ENCODE measurements around the gene PTPRN2. TPM values are rescaled to one million over a fixed set of nuclear protein-coding genes. Genes with fewer than 3 reads are reported as not detected.

Gene PTPRN2
- total and polyA plus RNA-seq, 9 of the 15 experiments (the other 6 are each of a cell fraction or from before 2014, with no cell fraction given): not detected

- TF ChIP-seq CHD7 (IDR thresholded peaks at IDR 0.05; ENCODE audit: low read depth, low read length) (no peak), E2F3 (CRISPR knock-in tag; IDR thresholded peaks at IDR 0.05) (no peak), TBP (optimal IDR thresholded peaks at IDR 0.05; ENCODE audit: low read depth, low read length) (no peak), GABPA (tag; conservative IDR thresholded peaks at IDR 0.05; ENCODE audit: low read depth) (no peak), ELK3 (CRISPR knock-in tag; IDR thresholded peaks at IDR 0.05) (no peak), STAT5A (IDR thresholded peaks at IDR 0.05; ENCODE audit: borderline replicate concordance, low read length) (no peak), FOXP4 (CRISPR knock-in tag; IDR thresholded peaks at IDR 0.05; ENCODE audit: borderline replicate concordance) (no peak), SMARCE1 (IDR thresholded peaks at IDR 0.05) (no peak), ZNF717 (CRISPR knock-in tag; IDR thresholded peaks at IDR 0.05) (no peak)
Observed at GRCh38 chr7:158474488-158474887, 113.1 kb downstream of the PTPRN2 start (continued).
